WTC11 (cell line): ENCODE measurements around the gene PLLP. TPM values are rescaled to one million over a fixed set of nuclear protein-coding genes. Genes with fewer than 3 reads are reported as not detected.

Source experiments
- ATAC-seq: fragments of 200-7000 bp; cut with Tn5 transposase; 2 replicates; pipeline ENCODE4 v1.10.0; 2021; ENCODE audit warnings: mild to moderate bottlenecking, moderate library complexity
- CTCF ChIA-PET: fragments of 300-600 bp; sonication (Branson Sonifier 250); formaldehyde crosslinking; loops from one replicate; lab custom pipeline; 2021; ENCODE audit warnings: antibody characterized with exemption; lab: Charles Lee
- POLR2A ChIA-PET: fragments of 350-600 bp; sonication (Branson Sonifier 250); formaldehyde crosslinking; loops from one replicate; lab custom pipeline; 2021; ENCODE audit warnings: antibody characterized with exemption; lab: Charles Lee
- DNase-seq: peaks from one replicate; pipeline ENCODE4 v3.0.0; 2021; ENCODE audit warnings: low spot score
- H3K27ac Mint-ChIP-seq: 2 replicates; pipeline ENCODE4 v1.8.0; 2021; ENCODE audit warnings: mixed read lengths
- H3K27me3 Mint-ChIP-seq: 2 replicates; pipeline ENCODE4 v1.8.0; 2021; ENCODE audit warnings: low read depth, mild to moderate bottlenecking, moderate library complexity, mixed read lengths
- H3K36me3 Mint-ChIP-seq: 2 replicates; pipeline ENCODE4 v1.8.0; 2021; ENCODE audit warnings: mixed read lengths
- H3K4me1 Mint-ChIP-seq: 2 replicates; pipeline ENCODE4 v1.8.0; 2022; ENCODE audit warnings: mixed read lengths
- H3K4me3 Mint-ChIP-seq: 2 replicates; pipeline ENCODE4 v1.8.0; 2021; ENCODE audit warnings: mild to moderate bottlenecking, moderate library complexity, mixed read lengths
- H3K9me3 Mint-ChIP-seq: 2 replicates; pipeline ENCODE4 v1.8.0; 2021; ENCODE audit warnings: mixed read lengths
- EMX1 ChIP-seq: fragments of 250-450 bp; sonication (Bioruptor Pico); IDR thresholded peaks from 2 replicates; pipeline ENCODE4 v1.8.0; 2021; ENCODE audit warnings: mild to moderate bottlenecking
- FOXP1 ChIP-seq: sonication (generic); formaldehyde crosslinking; IDR thresholded peaks from 2 replicates; pipeline ENCODE4 v1.8.0; 2022; ENCODE audit warnings: missing genetic modification reagents, mild to moderate bottlenecking, moderate library complexity, borderline replicate concordance
- GABPB1 ChIP-seq: sonication (generic); formaldehyde crosslinking; IDR thresholded peaks from 2 replicates; pipeline ENCODE4 v1.8.1; 2023; ENCODE audit warnings: mild to moderate bottlenecking, missing genetic modification reagents
- MYBL2 ChIP-seq: sonication (generic); formaldehyde crosslinking; IDR thresholded peaks from 2 replicates; pipeline ENCODE4 v1.8.1; 2023; ENCODE audit warnings: mild to moderate bottlenecking, moderate library complexity, missing genetic modification reagents
- NFE2L1 ChIP-seq: sonication (generic); formaldehyde crosslinking; IDR thresholded peaks from 2 replicates; pipeline ENCODE4 v1.8.1; 2023; ENCODE audit warnings: missing genetic modification reagents
- NFYB ChIP-seq: sonication (generic); formaldehyde crosslinking; conservative IDR thresholded peaks from 2 replicates; pipeline ENCODE4 v1.8.0; 2022; ENCODE audit warnings: low read depth, missing genetic modification reagents
- PRRX2 ChIP-seq: fragments of 250-450 bp; sonication (Bioruptor Pico); IDR thresholded peaks from 2 replicates; pipeline ENCODE4 v1.8.0; 2021; ENCODE audit warnings: mild to moderate bottlenecking
- RELA ChIP-seq: sonication (generic); formaldehyde crosslinking; IDR thresholded peaks from 2 replicates; pipeline ENCODE4 v1.8.1; 2022; ENCODE audit warnings: missing genetic modification reagents, mild to moderate bottlenecking, borderline replicate concordance
- RORB ChIP-seq: fragments of 250-450 bp; sonication (Bioruptor Pico); IDR thresholded peaks from 2 replicates; pipeline ENCODE4 v1.9.0; 2021; ENCODE audit warnings: mild to moderate bottlenecking
- SP1 ChIP-seq: sonication (generic); formaldehyde crosslinking; conservative IDR thresholded peaks from 2 replicates; pipeline ENCODE4 v1.8.1; 2022; ENCODE audit warnings: missing genetic modification reagents
- TEAD4 ChIP-seq: sonication (generic); formaldehyde crosslinking; IDR thresholded peaks from 2 replicates; pipeline ENCODE4 v1.8.0; 2022; ENCODE audit warnings: mild to moderate bottlenecking, missing genetic modification reagents
- USF1 ChIP-seq: sonication (generic); formaldehyde crosslinking; IDR thresholded peaks from 2 replicates; pipeline ENCODE4 v1.8.0; 2022; ENCODE audit warnings: mild to moderate bottlenecking, missing genetic modification reagents
- ZNF121 ChIP-seq: sonication (generic); formaldehyde crosslinking; IDR thresholded peaks from 2 replicates; pipeline ENCODE4 v1.8.0; 2023; ENCODE audit warnings: missing genetic modification reagents
- ZSCAN18 ChIP-seq: fragments of 250-450 bp; sonication (Bioruptor Pico); IDR thresholded peaks from 2 replicates; pipeline ENCODE4 v2.1.2; 2022; ENCODE audit warnings: mild to moderate bottlenecking, moderate library complexity
- total RNA-seq: library from RNA; stranded (reverse); gene quantifications from 3 replicates; pipeline ENCODE4 v1.2.3, GENCODE V29; 2021
- TF ChIP-seq, protein P1 (sequence below): sonication (generic); formaldehyde crosslinking; IDR thresholded peaks from 2 replicates; pipeline ENCODE4 v1.8.0; 2022; ENCODE audit warnings: missing genetic modification reagents
- TF ChIP-seq, protein P2 (sequence below): sonication (generic); formaldehyde crosslinking; IDR thresholded peaks from 2 replicates; pipeline ENCODE4 v1.8.1; 2022; ENCODE audit warnings: mild to moderate bottlenecking, moderate library complexity, missing genetic modification reagents
- TF ChIP-seq, protein P3 (sequence below): fragments of 250-450 bp; sonication (Bioruptor Pico); IDR thresholded peaks from 2 replicates; pipeline ENCODE4 v1.9.0; 2021; ENCODE audit warnings: moderate library complexity, mild to moderate bottlenecking, inconsistent platforms, borderline replicate concordance
- TF ChIP-seq, protein P4 (sequence below): sonication (generic); formaldehyde crosslinking; IDR thresholded peaks from 2 replicates; pipeline ENCODE4 v1.8.0; 2023; ENCODE audit warnings: missing genetic modification reagents
- TF ChIP-seq, protein P5 (sequence below): fragments of 250-450 bp; sonication (Bioruptor Pico); IDR thresholded peaks from 2 replicates; pipeline ENCODE4 v1.9.0; 2021; ENCODE audit warnings: mild to moderate bottlenecking

Gene PLLP
- total RNA-seq, 1 experiment from 2014 or later = 2.8 TPM

GRCh38 chr16:57331355-57331754, 46.9 kb upstream of the PLLP start:
- CTCF ChIA-PET = interaction anchor here (1.0 kb wide), 1 partner anchor 13 kb away, joined by 3 read pairs; no protein-coding TSS in a partner anchor
- Mint-ChIP-seq H3K27ac (no peak overlapping the region), H3K4me3 (no peak overlapping the region)

DNA sequence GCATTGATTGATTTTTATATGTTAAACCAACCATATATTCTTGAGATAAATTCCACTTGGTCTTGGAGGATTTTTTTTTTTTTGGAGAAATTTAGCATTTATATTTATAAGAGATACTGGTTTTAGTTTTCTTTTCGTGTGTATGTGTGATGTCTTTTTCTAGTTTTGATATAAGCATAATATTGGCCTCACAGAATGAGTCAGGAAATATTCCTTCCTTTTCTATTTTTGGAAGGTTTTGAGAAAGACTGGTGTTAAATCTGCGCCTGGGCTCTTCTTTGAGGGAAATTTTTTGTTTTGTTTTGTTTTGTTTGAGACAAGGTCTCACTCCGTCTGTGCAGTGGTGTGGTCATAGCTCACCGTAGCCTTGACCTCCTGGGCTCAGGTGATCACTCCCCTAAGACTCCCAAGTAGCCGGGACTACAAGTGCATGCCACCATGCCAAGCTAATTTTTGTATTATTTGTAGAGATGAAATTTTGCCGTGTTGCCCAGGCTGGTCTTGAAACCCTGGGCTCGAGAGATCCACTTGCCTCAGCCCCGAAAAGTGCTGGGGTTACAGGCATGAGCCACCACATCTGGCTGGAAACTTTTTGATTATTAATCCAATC, 45.4 kb upstream of the PLLP start:
- DNase-seq (no peak), ATAC-seq (no peak)
- ChIA-PET CTCF (no interaction called here), POLR2A (no interaction called here)
- Mint-ChIP-seq H3K36me3 (no peaks in the 10 kb centered on the region), H3K4me3 (no peak overlapping the region)
- TF ChIP-seq, protein P1, sequence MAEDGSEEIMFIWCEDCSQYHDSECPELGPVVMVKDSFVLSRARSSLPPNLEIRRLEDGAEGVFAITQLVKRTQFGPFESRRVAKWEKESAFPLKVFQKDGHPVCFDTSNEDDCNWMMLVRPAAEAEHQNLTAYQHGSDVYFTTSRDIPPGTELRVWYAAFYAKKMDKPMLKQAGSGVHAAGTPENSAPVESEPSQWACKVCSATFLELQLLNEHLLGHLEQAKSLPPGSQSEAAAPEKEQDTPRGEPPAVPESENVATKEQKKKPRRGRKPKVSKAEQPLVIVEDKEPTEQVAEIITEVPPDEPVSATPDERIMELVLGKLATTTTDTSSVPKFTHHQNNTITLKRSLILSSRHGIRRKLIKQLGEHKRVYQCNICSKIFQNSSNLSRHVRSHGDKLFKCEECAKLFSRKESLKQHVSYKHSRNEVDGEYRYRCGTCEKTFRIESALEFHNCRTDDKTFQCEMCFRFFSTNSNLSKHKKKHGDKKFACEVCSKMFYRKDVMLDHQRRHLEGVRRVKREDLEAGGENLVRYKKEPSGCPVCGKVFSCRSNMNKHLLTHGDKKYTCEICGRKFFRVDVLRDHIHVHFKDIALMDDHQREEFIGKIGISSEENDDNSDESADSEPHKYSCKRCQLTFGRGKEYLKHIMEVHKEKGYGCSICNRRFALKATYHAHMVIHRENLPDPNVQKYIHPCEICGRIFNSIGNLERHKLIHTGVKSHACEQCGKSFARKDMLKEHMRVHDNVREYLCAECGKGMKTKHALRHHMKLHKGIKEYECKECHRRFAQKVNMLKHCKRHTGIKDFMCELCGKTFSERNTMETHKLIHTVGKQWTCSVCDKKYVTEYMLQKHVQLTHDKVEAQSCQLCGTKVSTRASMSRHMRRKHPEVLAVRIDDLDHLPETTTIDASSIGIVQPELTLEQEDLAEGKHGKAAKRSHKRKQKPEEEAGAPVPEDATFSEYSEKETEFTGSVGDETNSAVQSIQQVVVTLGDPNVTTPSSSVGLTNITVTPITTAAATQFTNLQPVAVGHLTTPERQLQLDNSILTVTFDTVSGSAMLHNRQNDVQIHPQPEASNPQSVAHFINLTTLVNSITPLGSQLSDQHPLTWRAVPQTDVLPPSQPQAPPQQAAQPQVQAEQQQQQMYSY = no peak
- TF ChIP-seq GABPB1 (CRISPR knock-in tag) (no peak), FOXP1 (CRISPR knock-in tag) (no peak), EMX1 (no peak), NFYB (CRISPR knock-in tag) (no peak), USF1 (no peak), RORB (CRISPR knock-in tag) (no peak), NFE2L1 (CRISPR knock-in tag) (no peak)
- TF ChIP-seq, all 79 proteins: peak for 0
- Mint-ChIP-seq H3K27ac (no peak overlapping the region), H3K27me3 (no peaks in the 10 kb centered on the region; the same call in 1 of the 2 replicates), H3K9me3 (peaks cover 6% of the 10 kb centered on the region), H3K4me1 (no peaks in the 10 kb centered on the region)

More at GRCh38 chr16:57331355-57331754, 46.9 kb upstream of the PLLP start:
- H3K36me3 Mint-ChIP-seq = no peaks in the 10 kb centered on the region
- H3K27me3 Mint-ChIP-seq = no peaks in the 10 kb centered on the region; the same call in 1 of the 2 replicates
- peaks cover 4% of the 10 kb centered on the region for H3K9me3 Mint-ChIP-seq
- ATAC-seq (no peak), DNase-seq (no peak)
- 0 out of 2 replicates have a peak, but pooled peaks have one; percentile 13 for TF ChIP-seq ZNF121 (CRISPR knock-in tag)
- TF ChIP-seq, protein P2, sequence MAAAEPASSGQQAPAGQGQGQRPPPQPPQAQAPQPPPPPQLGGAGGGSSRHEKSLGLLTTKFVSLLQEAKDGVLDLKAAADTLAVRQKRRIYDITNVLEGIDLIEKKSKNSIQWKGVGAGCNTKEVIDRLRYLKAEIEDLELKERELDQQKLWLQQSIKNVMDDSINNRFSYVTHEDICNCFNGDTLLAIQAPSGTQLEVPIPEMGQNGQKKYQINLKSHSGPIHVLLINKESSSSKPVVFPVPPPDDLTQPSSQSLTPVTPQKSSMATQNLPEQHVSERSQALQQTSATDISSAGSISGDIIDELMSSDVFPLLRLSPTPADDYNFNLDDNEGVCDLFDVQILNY (CRISPR knock-in tag) = no peak
- no peaks in the 10 kb centered on the region for H3K4me1 Mint-ChIP-seq
- POLR2A ChIA-PET = interaction anchor here (0.7 kb wide), 1 partner anchor 22 kb away, joined by 7 read pairs; no protein-coding TSS in a partner anchor

- Mint-ChIP-seq H3K27ac (no peak overlapping the region), H3K4me1 (no peaks in the 10 kb centered on the region), H3K9me3 (peaks cover 6% of the 10 kb centered on the region), H3K27me3 (no peaks in the 10 kb centered on the region), H3K36me3 (no peaks in the 10 kb centered on the region), H3K4me3 (no peak overlapping the region)
- TF ChIP-seq, protein P3, sequence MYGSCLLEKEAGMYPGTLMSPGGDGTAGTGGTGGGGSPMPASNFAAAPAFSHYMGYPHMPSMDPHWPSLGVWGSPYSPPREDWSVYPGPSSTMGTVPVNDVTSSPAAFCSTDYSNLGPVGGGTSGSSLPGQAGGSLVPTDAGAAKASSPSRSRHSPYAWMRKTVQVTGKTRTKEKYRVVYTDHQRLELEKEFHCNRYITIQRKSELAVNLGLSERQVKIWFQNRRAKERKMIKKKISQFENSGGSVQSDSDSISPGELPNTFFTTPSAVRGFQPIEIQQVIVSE (CRISPR knock-in tag) = no peak
- no peak for TF ChIP-seq TEAD4 (CRISPR knock-in tag)
- TF ChIP-seq PRRX2 (CRISPR knock-in tag) = no peak
- no peak for TF ChIP-seq RELA (CRISPR knock-in tag)
- no peak for TF ChIP-seq SP1 (CRISPR knock-in tag)
- TF ChIP-seq, protein P4, sequence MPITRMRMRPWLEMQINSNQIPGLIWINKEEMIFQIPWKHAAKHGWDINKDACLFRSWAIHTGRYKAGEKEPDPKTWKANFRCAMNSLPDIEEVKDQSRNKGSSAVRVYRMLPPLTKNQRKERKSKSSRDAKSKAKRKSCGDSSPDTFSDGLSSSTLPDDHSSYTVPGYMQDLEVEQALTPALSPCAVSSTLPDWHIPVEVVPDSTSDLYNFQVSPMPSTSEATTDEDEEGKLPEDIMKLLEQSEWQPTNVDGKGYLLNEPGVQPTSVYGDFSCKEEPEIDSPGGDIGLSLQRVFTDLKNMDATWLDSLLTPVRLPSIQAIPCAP (CRISPR knock-in tag) = no peak
- TF ChIP-seq MYBL2 (CRISPR knock-in tag) = no peak
- TF ChIP-seq ZSCAN18 (CRISPR knock-in tag) = no peak
- TF ChIP-seq, protein P5, sequence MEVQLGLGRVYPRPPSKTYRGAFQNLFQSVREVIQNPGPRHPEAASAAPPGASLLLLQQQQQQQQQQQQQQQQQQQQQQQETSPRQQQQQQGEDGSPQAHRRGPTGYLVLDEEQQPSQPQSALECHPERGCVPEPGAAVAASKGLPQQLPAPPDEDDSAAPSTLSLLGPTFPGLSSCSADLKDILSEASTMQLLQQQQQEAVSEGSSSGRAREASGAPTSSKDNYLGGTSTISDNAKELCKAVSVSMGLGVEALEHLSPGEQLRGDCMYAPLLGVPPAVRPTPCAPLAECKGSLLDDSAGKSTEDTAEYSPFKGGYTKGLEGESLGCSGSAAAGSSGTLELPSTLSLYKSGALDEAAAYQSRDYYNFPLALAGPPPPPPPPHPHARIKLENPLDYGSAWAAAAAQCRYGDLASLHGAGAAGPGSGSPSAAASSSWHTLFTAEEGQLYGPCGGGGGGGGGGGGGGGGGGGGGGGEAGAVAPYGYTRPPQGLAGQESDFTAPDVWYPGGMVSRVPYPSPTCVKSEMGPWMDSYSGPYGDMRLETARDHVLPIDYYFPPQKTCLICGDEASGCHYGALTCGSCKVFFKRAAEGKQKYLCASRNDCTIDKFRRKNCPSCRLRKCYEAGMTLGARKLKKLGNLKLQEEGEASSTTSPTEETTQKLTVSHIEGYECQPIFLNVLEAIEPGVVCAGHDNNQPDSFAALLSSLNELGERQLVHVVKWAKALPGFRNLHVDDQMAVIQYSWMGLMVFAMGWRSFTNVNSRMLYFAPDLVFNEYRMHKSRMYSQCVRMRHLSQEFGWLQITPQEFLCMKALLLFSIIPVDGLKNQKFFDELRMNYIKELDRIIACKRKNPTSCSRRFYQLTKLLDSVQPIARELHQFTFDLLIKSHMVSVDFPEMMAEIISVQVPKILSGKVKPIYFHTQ (CRISPR knock-in tag) = no peak
- ChIA-PET CTCF (interaction anchor here (0.6 kb wide), 1 partner anchor 606 kb away, joined by 3 read pairs; no protein-coding TSS in a partner anchor), POLR2A (interaction anchor here (0.7 kb wide), 1 partner anchor 8 kb away, joined by 5 read pairs; no protein-coding TSS in a partner anchor)
- ATAC-seq (no peak), DNase-seq (no peak)
Measured at GRCh38 chr16:57325458-57325857, 41.0 kb upstream of the PLLP start.
